GM03348 (cell line): ENCODE data around the gene CFAP221.

ENCODE experiments used
- DNase-seq: peaks from one replicate; pipeline ENCODE4 v3.0.0; 2012; ENCODE audit warnings: low spot score

CFAP221 gene

DNA sequence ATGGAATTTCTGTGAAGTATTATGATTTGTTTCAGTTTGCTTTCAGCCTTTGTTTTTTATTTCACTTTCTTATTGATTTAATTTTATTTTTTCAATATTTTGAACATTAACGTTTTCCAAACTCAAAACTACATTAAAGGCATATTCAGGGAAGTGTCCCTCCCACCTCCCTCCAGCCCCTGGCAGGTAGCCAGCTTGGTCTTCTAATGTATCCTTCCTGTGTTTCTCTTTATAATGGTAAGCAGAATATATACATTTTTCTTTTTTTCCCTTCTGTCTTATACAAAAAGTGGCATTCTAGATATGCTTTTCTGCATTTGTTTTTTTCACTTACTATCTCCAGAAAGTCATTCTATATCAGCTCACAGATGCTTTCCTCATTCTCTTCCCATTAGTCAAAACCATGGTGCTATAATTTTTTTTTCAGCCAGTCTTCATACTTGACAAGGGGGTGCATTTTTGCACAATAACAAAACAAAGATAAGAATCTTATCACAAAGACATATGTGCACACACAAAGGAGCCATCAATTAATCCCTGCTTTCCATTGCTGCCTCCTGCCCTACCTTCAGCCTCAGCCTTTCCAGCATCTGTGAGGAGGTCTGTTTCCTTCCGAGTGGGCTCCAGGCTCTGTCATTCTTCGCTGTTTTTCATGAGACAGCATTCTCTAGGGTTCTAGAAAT is 101.1 kb downstream of the CFAP221 start:
- DNase-seq = peak; percentile 25

DNA sequence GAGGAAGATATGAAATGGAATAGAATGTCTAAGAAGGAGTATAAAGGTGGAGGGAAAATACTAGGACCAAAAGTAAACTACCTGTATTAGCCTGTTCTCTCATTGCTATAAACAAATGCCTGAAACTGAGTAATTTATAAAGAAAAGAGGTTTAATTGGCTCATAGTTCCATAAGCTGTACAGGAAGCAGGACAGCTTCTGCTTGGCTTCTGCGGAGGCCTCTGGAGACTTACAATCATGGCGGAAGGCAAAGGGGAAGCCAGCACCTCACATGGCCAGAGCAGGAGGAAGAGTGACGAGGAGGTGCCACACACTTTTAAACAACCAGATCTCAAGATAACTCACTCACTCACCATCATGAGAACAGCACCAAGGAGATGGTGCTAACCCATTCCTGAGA is 101.9 kb downstream of the CFAP221 start:
- no peak for DNase-seq

DNA sequence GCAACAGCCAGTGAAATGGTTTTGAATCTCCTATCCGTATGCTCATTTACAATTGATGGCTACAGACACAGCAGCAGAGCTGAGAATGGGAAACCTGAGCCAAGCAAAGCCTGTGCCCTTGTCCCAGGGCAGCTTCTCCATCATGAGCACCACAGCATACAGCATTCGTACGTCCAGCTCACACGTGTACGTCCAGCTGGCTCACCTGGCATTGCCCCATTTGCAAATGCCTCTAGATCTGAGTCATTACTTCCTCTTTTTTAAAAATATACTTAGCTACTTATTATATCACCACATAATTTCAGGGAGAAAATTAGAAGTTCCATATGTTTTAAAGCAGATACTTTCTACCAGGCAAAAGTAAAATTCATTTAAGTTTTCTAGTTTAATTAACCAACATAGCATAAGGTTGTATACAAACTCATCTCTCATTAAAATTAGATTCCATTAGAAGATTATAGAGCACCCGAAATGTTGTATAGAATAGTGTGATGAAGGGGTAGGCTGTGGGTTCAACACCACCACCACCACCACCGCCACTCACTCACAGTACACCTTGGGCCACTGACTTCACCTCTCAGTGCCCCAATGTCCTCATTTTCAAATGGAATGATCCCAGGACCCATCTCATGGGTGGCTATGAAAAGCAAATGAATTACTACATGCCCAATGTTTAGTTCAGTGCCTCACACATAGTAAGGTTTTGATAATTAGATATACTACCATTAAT is 103.4 kb downstream of the CFAP221 start:
- DNase-seq = no peak

DNA sequence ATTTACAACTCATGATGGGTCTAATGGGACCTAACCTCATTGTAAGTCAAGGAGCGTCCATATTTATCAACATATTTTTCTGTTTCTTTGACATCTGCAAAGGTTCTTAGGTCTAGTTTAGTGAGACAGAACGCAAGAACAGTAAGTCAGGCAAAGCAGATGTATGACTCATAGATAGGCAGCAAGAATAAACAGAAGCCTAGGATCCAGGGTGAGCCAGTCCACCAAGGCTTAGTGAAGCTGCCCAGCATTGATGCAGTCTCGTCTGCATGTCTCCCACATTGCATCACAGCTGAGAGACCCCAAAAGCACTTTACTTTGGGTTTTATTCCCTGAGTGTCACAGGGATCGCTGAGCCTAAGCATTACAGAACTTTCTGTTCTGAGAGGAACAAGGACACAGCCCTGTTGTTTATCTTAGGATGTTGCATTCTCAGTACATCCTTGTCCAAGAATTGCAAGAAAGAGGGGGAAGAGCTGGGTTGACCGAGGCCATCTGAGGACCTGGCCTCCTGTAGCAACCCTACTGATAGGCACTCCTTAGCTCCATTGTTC is 105.2 kb downstream of the CFAP221 start:
- DNase-seq = no peak

DNA sequence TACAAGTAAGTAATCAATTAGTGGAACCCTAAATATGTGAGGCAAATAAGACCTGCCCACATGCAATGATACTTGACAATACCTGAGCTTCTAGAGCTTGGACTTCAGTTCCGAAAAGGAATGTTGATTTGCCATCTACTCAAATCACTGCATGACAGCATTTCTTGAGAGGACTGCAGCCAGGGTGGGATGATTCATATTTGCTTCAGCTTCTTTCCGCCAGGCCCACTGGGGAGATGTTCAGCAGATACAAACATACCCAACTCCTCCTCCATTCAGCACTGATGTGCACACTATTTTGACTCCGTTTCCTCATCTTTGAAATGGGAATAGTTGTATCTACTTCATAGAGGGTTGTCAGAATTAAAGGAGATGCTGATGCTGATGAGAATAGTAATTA is 106.0 kb downstream of the CFAP221 start:
- DNase-seq = no peak

DNA sequence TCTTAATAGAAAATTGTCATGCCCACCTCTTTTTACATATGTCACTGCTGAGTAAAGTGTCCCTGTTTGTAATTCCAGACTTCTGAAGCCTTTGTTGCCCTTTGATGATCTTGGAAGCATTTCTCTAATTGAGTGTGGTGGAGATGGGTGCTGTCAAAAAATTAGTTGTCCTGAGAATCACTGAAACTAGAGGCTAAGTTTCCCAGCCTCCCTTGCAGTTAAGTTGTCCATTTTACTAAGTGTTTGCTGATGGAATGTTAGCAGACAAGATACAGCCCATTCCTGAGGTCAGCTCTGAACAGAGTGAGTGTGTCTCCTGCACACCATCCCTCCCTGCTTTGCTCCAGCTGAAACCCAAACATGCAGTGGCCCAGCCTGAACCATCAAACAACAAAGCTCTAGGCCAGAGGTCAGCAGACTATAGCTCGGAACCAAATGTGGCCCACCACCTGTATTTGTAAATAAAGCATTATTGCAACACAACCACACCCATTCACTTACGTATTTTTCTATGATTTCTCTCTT is 106.7 kb downstream of the CFAP221 start:
- no peak for DNase-seq

DNA sequence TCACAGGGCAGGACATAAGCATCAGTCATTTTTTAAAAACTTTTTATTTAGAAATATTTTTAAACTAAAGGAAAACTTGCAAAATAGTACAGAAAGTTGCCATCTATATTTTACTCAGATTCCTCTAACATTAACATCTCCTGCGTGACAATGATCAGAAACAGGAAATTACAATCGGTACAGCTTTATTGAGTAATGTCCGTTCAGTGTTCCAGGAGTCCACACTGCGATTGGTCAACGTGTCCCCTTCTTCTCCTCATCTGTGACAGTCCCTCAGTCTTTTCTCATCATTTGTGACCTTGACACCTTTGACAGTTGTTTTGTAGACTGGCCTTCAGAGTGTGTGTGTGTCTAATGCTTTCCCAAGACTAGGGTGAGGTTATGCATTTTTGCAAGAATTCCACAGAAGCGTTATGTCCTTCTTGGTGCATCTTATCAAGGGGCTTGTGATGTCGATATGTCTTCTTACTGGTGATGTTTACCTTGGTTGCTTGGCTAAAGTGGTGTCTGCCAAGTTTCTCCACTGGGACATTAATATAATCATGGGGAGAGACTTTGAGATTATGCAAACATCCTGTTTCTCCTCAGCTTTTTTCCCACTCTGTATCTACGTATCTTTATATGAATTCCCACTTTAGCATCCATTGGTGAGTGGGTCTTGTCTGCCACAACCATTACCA is 113.4 kb downstream of the CFAP221 start:
- DNase-seq = no peak

DNA sequence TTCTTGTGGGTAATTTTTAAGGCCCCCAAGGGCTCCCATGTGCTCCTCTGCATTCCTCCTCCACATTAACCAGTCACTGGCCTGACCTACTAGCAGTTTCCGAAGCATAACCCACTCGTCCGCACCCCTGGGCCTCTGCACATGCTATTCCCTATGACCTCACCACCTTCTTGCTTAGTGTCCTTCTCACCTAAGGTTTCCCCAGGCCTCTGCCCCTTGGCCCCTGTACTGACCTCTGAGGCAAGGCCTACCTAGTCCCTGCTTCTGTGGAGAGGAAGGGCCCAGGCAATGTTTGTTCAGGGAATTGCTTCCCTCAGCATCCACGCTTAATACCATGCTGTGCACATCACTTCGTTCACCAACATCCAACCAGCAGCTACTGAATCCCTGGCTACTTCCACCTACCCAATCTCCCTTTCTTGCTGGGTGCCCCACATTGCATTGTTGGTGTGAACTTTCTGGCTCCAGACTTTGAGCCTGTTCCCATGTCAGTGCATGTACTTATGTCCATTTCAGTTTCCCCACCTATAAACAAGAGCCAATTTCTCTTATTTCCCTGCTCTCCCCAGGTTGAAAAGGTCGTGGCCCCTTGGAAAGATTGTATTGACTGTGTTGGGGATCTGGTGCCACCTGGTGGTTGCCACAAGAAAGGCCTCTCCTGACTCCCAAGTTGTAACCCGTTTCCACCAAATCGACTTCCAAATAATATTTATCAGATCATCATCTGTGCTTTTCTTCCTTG is 115.5 kb downstream of the CFAP221 start:
- peak; percentile 68 for DNase-seq

DNA sequence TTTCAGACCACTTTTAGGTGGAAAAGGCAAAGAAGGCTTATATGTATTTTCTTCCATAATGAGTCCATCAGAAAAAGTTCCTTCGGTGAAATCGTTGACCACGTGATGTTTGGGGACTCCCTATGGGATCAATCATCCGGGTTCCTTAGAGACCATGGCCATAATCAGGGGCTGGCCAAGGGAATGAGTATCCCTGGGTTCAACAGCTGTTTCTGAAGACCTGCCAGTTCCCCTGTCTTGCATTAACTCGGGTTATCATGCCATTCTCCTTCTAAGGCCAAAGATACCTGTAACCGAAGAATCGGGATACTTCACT is 116.1 kb downstream of the CFAP221 start:
- DNase-seq = no peak

DNA sequence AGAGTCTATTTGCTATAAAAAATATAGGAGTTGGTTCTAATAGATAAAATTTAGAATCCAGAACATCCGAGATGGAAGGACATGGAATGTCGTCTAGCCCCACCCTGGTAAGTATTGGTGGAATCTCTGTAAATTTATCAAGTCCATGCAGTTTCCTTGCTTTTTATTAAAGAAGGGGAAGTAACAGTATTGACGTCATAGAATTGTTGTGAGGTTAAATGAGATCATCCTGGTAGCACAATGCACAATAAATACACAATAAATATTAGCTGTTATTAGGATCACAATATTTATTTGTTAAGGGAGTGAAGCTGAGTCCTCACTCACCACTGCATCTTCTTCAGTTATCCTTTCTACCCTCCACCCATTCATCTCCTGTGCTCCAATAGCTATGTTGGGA is 118.0 kb downstream of the CFAP221 start:
- DNase-seq = no peak

DNA sequence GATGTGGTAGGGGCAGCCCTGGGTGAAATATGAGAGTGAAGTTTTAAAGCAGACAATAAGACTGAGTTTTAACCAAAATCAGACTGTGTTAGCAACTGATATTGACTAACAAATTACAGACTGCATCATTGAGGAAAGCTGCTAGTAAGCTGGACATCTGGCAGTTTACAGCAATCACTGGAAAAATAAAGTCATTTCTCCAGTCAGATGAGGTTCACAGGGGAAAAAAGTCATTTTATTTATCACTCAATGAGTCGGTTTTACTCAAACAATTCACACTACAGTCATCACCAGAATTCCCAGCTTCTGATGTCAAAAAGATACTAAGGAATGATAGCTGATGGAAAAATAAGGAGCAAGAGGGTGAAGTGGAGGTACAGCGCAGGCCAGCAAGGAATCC is 124.3 kb downstream of the CFAP221 start:
- DNase-seq = no peak

DNA sequence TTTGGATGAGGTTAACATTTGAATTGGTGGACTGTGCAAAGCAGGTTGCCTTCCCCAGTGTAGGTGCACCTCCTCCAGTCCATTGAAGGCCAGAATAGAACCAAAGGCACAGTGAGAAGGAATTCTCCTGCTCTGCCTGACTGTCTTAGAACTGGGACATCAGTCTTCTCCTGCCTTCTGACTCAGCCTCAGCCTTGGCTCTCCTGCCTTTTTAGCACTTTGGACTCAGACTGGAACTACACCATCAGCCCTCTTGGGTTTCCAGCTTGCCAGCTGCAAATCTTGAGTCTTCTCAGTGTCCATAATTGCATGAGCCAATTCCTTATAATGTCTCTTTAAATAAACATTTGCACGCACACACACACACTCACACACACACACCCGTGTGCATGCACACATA is 126.8 kb downstream of the CFAP221 start:
- DNase-seq = no peak

DNA sequence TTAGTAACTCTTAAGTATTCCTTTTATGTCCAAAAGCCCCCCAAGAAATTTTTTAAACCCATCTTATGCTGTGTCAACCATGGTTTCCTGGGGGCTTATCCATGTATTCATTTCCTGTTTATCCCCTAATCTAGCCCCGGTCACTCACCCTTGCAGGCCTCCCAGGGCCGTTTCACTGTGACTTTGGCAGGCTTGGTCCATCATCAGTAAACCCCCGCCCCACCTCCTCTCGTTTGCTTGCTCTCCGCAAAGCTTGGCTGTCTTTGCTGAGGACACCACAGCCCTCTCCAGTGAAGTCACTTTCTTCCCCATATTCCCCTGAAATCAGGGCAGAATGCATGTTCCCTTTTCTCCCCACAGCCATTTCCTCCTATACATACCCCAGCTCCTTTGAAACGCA is 127.5 kb downstream of the CFAP221 start:
- no peak for DNase-seq

DNA sequence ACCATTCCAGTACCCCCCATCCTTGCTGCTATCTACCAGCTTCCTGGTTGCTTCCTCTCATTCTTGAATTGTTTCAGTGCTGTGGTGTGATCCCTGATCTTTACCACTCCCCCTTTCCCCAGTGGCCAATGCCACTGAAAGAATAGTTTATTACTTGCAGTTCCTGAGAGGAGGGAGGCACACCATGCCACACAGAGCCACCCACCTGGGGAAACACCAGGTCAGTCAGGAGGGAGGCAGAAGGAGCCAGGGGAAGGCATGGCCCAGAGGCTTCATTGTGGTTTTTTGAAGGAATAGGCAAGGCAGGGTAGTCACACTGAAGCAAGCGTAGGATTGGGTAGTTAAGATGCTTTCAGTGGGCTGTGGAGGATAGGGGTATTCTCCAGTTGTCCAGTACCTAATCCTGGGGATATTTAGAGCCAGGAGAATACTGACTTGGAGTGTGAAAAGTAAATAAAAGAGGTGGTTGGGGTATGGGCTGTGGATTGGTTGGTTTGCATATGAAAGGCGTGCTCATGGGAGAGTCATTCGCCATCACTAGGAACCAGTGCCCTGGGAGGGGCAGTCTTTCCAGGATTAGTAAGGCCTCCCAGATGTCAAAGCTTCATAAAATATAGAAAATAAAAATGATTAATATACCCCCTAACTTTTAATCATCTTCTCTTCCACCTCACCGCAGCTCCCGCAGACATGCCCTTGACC is 128.1 kb downstream of the CFAP221 start:
- no peak for DNase-seq

DNA sequence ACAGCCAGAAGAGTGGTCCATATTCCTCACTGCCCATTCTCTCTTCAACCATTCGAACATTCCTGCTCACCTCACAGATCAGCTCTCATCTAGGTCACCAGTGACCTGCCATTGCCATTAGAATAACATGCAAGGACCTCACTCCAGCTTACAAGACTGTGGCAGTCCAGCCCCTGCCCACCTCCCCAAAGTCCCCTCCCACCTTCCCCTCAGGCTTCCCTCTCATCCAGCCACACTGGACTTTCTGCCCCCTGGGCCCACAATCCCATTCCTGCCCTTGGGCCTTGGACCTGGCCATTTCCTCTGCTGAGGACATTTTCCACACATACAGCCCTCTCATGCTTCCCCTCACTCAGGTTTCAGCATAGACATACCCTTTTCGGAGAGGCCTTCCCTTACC is 129.5 kb downstream of the CFAP221 start:
- no peak for DNase-seq

DNA sequence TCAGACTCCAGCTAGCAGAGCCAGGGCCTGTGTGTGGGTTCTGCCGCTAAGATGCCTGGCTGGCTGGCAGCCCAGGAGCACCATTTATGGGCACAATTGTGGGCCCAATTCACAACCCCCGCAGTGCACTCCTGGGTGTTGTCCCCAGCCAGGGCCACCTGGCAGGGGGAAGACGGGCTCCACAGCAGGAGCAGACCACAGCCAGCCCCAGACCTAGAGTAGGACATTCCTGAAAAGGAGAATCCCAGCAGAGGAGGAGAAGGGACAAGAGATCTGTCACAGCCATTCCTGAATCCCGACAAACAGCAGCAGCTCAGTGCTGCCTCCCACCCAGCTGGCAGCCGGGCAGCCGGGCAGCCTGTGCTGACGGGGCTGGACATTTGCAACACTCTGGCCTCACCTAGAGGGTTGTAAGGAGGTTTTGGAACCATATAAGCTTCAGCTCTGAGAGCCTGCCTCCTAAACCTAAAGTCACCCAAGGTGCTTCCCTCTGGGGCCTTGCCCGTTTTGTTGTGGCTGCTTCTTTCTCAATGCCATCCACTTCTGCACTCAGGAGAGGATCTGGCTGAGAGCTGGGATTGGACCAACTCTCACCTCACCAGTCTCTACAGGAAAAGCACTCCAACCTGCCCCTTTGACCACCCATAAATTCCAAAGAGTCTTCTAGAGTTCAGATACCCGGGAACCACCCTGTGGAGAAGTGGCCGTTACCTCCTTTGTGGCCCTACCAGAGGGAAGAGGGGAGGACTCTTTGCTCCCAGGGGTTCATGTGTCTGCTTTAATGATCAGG is 130.7 kb downstream of the CFAP221 start:
- no peak for DNase-seq

DNA sequence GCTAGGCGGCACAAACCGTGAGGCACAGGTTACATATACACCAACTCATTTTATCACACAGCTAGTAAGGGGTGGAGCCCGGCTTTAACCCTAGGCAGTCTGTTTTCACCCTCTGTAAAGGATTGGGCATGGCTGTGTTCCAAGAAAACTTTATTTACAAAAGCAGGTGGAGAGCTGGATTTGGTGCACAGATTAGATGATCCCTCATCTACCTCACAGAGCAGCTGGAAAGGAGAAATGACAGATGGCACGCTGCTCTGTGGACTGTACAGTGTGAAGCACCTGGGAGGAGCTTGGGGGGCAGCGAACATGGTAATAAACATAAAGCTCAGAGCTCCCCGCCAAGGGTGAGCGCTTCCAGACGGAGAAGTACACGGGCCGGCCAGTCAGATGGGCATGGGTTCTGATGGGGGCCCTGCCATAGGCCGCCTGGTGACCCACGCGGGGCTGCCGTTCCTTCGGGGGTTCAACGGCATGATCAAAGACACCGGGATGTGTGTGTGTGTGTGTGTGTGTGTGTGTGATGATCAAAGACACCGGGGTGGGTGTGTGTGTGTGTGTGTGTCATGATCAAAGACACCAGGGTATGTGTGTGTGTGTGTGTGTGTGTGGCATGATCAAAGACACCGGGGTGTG is 133.9 kb downstream of the CFAP221 start:
- no peak for DNase-seq

DNA sequence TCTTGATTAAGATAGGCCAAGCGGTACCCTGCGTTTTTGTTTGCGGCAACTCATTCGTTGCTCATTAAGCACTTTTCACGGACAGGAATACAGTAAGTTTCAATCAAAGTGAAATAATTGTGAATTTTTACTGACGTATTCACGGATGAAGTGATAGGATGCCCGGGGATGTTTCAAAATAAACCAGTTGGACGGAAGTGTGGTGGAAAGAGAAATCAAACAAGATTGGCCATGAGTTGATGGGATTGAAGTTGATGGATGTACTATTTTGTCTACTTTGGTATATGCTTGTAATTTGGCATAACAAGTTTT is 135.2 kb downstream of the CFAP221 start:
- DNase-seq = no peak

DNA sequence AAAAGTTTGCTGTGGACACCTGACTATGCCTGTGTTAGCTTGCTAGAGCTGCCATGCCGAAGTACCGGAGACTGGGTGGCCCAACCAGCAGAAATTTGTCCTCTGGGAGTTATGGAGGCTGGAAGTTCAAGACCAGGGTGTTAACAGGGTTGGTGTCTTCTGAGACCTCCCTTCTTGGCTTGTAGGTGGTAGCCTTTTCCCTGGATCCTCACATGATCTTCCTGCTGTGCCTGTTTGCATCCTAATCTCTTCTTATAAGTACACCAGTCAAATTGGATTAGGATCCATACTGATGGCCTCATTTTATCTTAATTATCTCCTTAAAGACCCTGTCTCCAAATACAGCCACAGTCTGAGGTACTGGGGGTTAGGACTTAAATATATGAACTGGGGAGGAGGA is 135.6 kb downstream of the CFAP221 start:
- DNase-seq = no peak

DNA sequence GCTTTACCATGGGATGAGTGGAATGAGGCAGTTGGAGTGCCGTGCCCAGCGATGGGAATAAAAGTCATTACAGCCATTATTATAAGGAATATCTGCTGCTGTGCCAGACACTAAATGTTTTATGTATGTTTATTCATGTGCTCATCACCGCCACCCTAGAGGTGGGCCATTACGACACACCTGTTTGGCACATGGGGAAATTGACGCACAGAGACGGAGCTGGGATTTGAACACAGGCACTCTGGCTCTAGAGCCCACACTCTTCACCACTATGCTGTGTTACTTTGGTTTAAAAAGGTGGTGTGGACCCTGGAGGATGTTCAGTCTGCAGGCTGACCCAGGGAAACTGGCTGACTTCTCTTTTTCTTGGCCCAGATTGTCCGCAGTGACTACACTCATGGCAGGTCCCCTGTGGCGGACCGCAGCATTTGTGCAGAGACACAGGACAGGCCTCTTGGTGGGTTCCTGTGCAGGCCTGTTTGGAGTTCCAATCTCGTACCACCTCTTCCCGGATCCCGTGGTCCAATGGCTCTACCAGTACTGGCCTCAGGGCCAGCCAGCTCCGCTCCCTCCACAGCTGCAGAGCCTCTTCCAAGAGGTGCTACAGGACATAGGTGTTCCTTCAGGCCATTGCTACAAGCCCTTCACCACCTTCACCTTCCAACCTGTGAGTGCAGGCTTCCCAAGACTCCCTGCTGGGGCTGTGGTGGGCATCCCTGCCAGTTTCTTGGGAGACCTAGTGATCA is 136.4 kb downstream of the CFAP221 start:
- DNase-seq = no peak
